T-helper 2 cell treated with Interferon-gamma antibody and Interleukin-4, amounts not matched to agents 5 μg/mL and 100 μg/mL, for 36 hours (primary cell): ENCODE measurements around the gene ST14.
"Not testable (repeated sequence)": the region's sequence is repeated elsewhere in the genome, so short reads cannot be mapped to it uniquely, and the experiment has no call there.

Experiments used
- DNase-seq: peaks from one replicate; pipeline ENCODE4 v3.0.0; 2021; ENCODE audit warnings: low spot score
- H3K27ac Mint-ChIP-seq: one replicate; pipeline ENCODE4 v1.8.0; 2021; ENCODE audit warnings: mild to moderate bottlenecking, mixed read lengths
- H3K27me3 Mint-ChIP-seq: one replicate; pipeline ENCODE4 v1.8.0; 2021; ENCODE audit warnings: low read depth, mixed read lengths
- H3K36me3 Mint-ChIP-seq: one replicate; pipeline ENCODE4 v1.8.0; 2021; ENCODE audit warnings: low read depth, mixed read lengths
- H3K4me1 Mint-ChIP-seq: one replicate; pipeline ENCODE4 v1.8.0; 2021; ENCODE audit warnings: low read depth, mixed read lengths
- H3K4me3 Mint-ChIP-seq: one replicate; pipeline ENCODE4 v1.8.0; 2022; ENCODE audit warnings: mild to moderate bottlenecking, moderate library complexity, mixed read lengths
- H3K9me3 Mint-ChIP-seq: one replicate; pipeline ENCODE4 v1.8.0; 2021; ENCODE audit warnings: mixed read lengths

The ST14 gene

GRCh38 chr11:130219148-130219547 is 59.6 kb downstream of the ST14 start:
- Mint-ChIP-seq H3K9me3 (no peaks in the 10 kb centered on the region), H3K27ac (no peak overlapping the region), H3K4me3 (no peak overlapping the region), H3K36me3 (no peaks in the 10 kb centered on the region), H3K27me3 (no peaks in the 10 kb centered on the region), H3K4me1 (no peaks in the 10 kb centered on the region)
- no peak for DNase-seq

GRCh38 chr11:130220311-130221035 is 60.9 kb downstream of the ST14 start:
- Mint-ChIP-seq H3K27ac (no peak overlapping the region), H3K4me3 (no peak overlapping the region), H3K36me3 (peaks cover 3% of the 10 kb centered on the region), H3K9me3 (no peaks in the 10 kb centered on the region), H3K27me3 (no peaks in the 10 kb centered on the region), H3K4me1 (peaks cover 2% of the 10 kb centered on the region)
- DNase-seq: no peak

- no peaks in the 10 kb centered on the region for H3K27me3 Mint-ChIP-seq
- H3K27ac Mint-ChIP-seq: no peak overlapping the region
- H3K36me3 Mint-ChIP-seq: peaks cover 3% of the 10 kb centered on the region
- no peaks in the 10 kb centered on the region for H3K9me3 Mint-ChIP-seq
- peak; percentile 3 for DNase-seq
- no peak overlapping the region for H3K4me3 Mint-ChIP-seq
- H3K4me1 Mint-ChIP-seq: peaks cover 2% of the 10 kb centered on the region
These were observed 63.8 kb downstream of the ST14 start for GRCh38 chr11:130223291-130223971.

GRCh38 chr11:130227373-130227772 is 67.8 kb downstream of the ST14 start:
- Mint-ChIP-seq H3K36me3 (peaks cover 4% of the 10 kb centered on the region), H3K27ac (no peak overlapping the region), H3K27me3 (no peaks in the 10 kb centered on the region), H3K4me1 (peaks cover 2% of the 10 kb centered on the region), H3K9me3 (no peaks in the 10 kb centered on the region), H3K4me3 (no peak overlapping the region)
- DNase-seq: no peak

- peaks cover 16% of the 10 kb centered on the region for H3K36me3 Mint-ChIP-seq
- H3K4me3 Mint-ChIP-seq, H3K4me1 Mint-ChIP-seq, H3K27ac Mint-ChIP-seq, DNase-seq, H3K27me3 Mint-ChIP-seq, H3K9me3 Mint-ChIP-seq: not testable (repeated sequence)
These were observed 73.9 kb downstream of the ST14 start for GRCh38 chr11:130233486-130233885.

GRCh38 chr11:130233888-130234287 is 74.3 kb downstream of the ST14 start:
- H3K36me3 Mint-ChIP-seq: peaks cover 17% of the 10 kb centered on the region
- H3K4me1 Mint-ChIP-seq, H3K4me3 Mint-ChIP-seq: not testable (repeated sequence)

GRCh38 chr11:130234315-130234714 is 74.7 kb downstream of the ST14 start:
- H3K27ac Mint-ChIP-seq: no peak overlapping the region

More at GRCh38 chr11:130233888-130234287, 74.3 kb downstream of the ST14 start:
- not testable (repeated sequence) for H3K27me3 Mint-ChIP-seq, DNase-seq, H3K27ac Mint-ChIP-seq, H3K9me3 Mint-ChIP-seq

GRCh38 chr11:130237282-130238006 is 77.9 kb downstream of the ST14 start:
- Mint-ChIP-seq H3K36me3 (peaks cover 28% of the 10 kb centered on the region), H3K4me1 (peaks cover 7% of the 10 kb centered on the region), H3K9me3 (no peaks in the 10 kb centered on the region), H3K27ac (no peak overlapping the region), H3K4me3 (no peak overlapping the region), H3K27me3 (no peaks in the 10 kb centered on the region)
- DNase-seq: no peak

More at GRCh38 chr11:130234315-130234714, 74.7 kb downstream of the ST14 start:
- Mint-ChIP-seq H3K4me1 (peaks cover 3% of the 10 kb centered on the region), H3K9me3 (no peaks in the 10 kb centered on the region), H3K36me3 (peaks cover 21% of the 10 kb centered on the region), H3K27me3 (no peaks in the 10 kb centered on the region), H3K4me3 (no peak overlapping the region)
- DNase-seq: no peak

- Mint-ChIP-seq H3K36me3 (peaks cover 28% of the 10 kb centered on the region), H3K4me3 (no peak overlapping the region), H3K27ac (no peak overlapping the region), H3K27me3 (no peaks in the 10 kb centered on the region), H3K9me3 (no peaks in the 10 kb centered on the region), H3K4me1 (peaks cover 28% of the 10 kb centered on the region)
- DNase-seq: no peak
These were observed 82.1 kb downstream of the ST14 start for GRCh38 chr11:130241713-130242112.

GRCh38 chr11:130243816-130244215 is 84.2 kb downstream of the ST14 start:
- no peak for DNase-seq
- H3K36me3 Mint-ChIP-seq: peaks cover 24% of the 10 kb centered on the region
- H3K27ac Mint-ChIP-seq: peak overlapping the region; percentile 60

GRCh38 chr11:130244848-130245247 is 85.3 kb downstream of the ST14 start:
- Mint-ChIP-seq H3K27ac (peak overlapping the region; percentile 36), H3K9me3 (no peaks in the 10 kb centered on the region), H3K4me1 (peaks cover 32% of the 10 kb centered on the region), H3K36me3 (peaks cover 16% of the 10 kb centered on the region), H3K27me3 (no peaks in the 10 kb centered on the region), H3K4me3 (no peak overlapping the region)
- no peak for DNase-seq

More at GRCh38 chr11:130243816-130244215, 84.2 kb downstream of the ST14 start:
- Mint-ChIP-seq H3K4me1 (peaks cover 33% of the 10 kb centered on the region), H3K4me3 (peak overlapping the region; percentile 24), H3K9me3 (no peaks in the 10 kb centered on the region), H3K27me3 (no peaks in the 10 kb centered on the region)

- peaks cover 16% of the 10 kb centered on the region for H3K36me3 Mint-ChIP-seq
- H3K4me3 Mint-ChIP-seq, DNase-seq, H3K9me3 Mint-ChIP-seq, H3K27ac Mint-ChIP-seq, H3K27me3 Mint-ChIP-seq: not testable (repeated sequence)
- peaks cover 32% of the 10 kb centered on the region for H3K4me1 Mint-ChIP-seq
These were observed 85.8 kb downstream of the ST14 start for GRCh38 chr11:130245375-130245774.

- H3K4me3 Mint-ChIP-seq: no peak overlapping the region
These were observed 86.7 kb downstream of the ST14 start for GRCh38 chr11:130246270-130246669.

GRCh38 chr11:130246738-130247137 is 87.2 kb downstream of the ST14 start:
- H3K4me1 Mint-ChIP-seq: peaks cover 32% of the 10 kb centered on the region

More at GRCh38 chr11:130246270-130246669, 86.7 kb downstream of the ST14 start:
- Mint-ChIP-seq H3K27me3 (no peaks in the 10 kb centered on the region), H3K4me1 (peaks cover 32% of the 10 kb centered on the region), H3K27ac (no peak overlapping the region), H3K36me3 (peaks cover 22% of the 10 kb centered on the region), H3K9me3 (peaks cover 5% of the 10 kb centered on the region)
- no peak for DNase-seq

More at GRCh38 chr11:130246738-130247137, 87.2 kb downstream of the ST14 start:
- no peak for DNase-seq
- Mint-ChIP-seq H3K27ac (no peak overlapping the region), H3K4me3 (no peak overlapping the region), H3K9me3 (peaks cover 10% of the 10 kb centered on the region), H3K27me3 (no peaks in the 10 kb centered on the region), H3K36me3 (peaks cover 26% of the 10 kb centered on the region)
